HG03097 (cell line): ENCODE data around the gene SLC30A3.

Experiments
- ATAC-seq: cut with Tn5 transposase; IDR thresholded peaks from one replicate; pipeline ENCODE4 v1.9.1; 2021; ENCODE audit not compliant: unreplicated experiment, low FRiP score

SLC30A3 gene

DNA sequence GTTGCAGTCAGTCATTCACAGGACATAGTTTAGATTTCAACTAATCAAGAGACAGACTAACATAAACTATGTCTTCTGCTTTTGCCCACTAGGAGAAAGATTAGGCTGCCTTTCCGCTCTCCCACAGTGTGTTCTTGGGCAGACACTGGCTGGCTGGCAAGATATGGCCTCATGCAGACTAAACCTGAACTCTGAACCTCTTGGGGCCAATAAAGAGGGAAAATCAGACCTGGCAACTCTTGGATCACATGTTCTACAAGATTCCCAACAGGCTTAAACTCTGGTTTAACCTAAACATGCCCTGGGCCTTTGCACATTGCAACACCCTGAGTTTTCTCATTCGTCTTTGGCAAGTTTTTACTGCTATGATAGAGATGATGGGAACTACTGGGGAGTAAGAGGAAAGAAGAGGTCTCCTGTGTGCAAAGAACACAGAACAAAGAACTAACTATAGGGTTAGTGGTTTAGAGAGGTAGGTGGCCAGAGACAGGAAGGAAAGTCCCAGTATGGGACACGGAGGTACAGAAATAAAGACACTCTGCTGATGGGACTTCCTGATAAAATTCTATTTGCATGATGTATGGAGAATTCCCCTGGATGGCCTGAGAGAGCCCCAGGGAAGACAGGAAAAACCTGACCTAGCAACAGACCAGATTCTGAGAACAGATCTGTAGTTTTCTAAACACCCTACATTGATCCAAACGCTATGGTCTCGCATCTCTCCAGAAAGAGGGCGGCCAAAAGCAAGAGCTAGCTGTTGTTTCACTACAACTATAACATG lies 53.0 kb downstream of the SLC30A3 start:
- ATAC-seq, result no peak

DNA sequence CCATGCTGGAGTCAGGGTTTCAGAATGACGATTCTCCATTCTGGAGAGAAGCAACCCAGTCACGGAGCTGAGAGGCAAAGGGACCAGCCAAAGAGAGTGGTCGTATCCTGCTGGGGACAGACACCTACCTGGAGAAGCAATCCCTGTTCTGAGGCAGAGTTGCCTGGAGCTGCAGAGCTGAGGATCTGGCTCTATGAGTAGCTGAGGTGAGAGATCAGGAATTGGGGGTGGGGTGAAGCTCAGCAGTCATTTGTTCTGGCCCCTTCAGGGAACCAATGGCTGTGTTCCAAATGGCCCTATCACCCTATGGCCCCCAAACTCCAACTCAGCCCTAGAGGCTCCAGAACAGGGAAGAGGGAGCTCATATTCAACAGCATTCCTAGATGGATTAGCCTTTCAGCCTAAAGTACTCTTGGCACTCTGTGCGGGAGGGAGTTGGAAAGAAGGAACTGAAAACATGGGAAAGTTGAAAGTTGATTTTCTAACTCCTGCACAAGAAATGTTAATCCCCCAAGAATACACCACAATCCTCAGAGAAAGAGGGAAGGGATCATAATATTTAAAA lies 54.3 kb downstream of the SLC30A3 start:
- ATAC-seq, result no peak

DNA sequence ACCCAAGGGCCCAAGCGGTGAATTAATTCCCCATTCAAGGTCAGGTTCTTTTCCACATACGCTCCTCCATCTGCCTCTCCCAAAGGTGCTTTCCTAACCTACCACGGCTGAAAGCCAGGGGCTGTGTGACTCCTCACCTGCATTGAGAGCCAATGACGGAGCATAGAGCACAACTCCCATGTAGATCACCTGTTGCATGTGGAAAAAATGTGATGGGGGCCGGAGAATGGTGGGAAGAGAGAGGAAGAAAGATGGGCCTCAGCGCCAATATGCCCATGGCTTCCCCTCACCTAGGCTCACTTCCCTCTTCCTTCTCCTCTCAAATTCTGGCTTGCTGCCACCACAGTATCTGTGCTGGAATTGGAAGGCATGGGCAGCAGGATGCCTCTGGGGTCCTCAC lies 56.5 kb downstream of the SLC30A3 start:
- ATAC-seq, result no peak

DNA sequence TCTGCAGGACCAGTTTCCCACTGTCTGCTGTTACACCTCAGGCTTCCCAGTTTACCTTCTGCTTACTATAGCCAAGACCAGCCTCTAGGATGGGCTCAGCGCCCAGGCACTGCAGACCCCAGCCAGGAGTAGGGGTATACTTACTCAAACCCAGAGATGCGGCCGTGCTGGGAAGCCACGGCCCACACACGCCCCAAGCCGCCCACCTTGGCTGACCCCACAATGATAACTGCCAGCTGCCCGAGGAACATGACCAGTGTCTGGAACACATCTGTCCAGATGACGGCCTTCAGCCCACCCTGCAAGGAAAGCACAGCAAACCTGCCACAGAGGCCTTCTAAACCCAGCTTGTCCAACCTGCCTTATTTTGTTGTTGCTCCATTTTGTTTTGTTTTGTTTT lies 57.6 kb downstream of the SLC30A3 start:
- ATAC-seq, result no peak

DNA sequence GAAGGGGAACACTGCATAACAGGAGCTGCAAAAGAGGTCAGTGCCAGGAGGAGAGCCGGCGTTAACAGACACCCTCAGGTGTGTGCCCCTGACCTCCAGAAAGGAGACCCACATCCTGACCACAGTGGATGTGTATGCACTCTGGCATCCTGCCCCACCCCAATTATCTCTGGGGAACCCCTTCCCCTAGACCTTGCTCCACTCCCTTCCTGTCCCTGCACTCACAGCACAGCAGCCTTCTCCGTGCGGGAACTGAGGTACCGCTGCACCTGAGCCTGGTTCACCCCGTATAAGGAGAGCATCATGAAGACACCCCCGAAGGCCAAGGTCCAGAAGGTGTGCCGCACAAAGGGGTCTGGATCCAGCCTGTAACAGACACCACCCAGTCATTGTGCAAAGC lies 58.3 kb downstream of the SLC30A3 start:
- ATAC-seq, result no peak

DNA sequence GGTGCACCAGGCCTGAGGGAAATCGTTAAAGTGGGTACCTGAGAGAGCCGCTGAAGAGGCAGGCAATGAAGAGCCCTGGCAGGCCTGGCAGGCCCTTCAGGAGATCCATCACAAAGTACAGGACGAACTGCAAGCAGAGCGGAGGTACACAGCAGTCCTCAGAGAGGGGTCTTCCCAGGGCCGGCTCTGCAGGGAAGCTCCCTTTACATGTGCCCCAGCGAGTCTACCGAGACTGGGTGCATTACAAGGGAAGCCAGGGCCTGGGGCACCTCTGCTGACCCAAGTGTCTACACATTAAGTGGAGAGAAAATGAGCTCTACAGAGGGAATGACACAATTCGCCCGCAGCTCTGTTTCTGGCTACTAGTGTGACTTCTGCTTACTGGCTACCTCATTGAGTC lies 59.1 kb downstream of the SLC30A3 start:
- no peak for ATAC-seq
